HEK293 (cell line): Measurements from ENCODE around the gene MGME1.
A peak's percentile ranks its signal among the peaks of the same experiment; 100 is the strongest.

Experiments
- CTCF ChIA-PET: fragments of 350-600 bp; formaldehyde crosslinking; extraction: SDS; loops from one replicate; lab custom pipeline; 2021; ENCODE audit warnings: antibody characterized with exemption; lab: Yijun Ruan, JAX
- POLR2A ChIA-PET: fragments of 300-600 bp; formaldehyde crosslinking; extraction: SDS; loops from one replicate; lab custom pipeline; 2020; ENCODE audit warnings: antibody characterized with exemption, inconsistent platforms; lab: Yijun Ruan, JAX
- H3K27ac ChIP-seq: fragments of 200-500 bp; sonication (Bioruptor generic); 2 replicates; pipeline ENCODE4 v1.5.1; 2014; ENCODE audit warnings: low read depth, low read length, control low read depth, inconsistent platforms; ENCODE audit errors: extremely low read depth
- H3K36me3 ChIP-seq, 2 experiments: fragments of 200-500 bp in 1 of 2; sonication (Bioruptor generic) in 1 of 2; 1 replicate in 1 of 2; 2 replicates in 1 of 2; pipeline ENCODE4 v1.5.1; 2014 to 2017; ENCODE audit warnings: inconsistent platforms in 2 of 2, low read length in 2 of 2; ENCODE audit not compliant: control insufficient read depth in 2 of 2, insufficient read depth in 1 of 2
- H3K4me1 ChIP-seq: fragments of 200-500 bp; sonication (Bioruptor generic); 2 replicates; pipeline ENCODE4 v1.5.1; 2014; ENCODE audit warnings: mild to moderate bottlenecking, low read length, inconsistent platforms; ENCODE audit not compliant: control insufficient read depth, insufficient read depth
- H3K4me3 ChIP-seq: 2 replicates; pipeline ENCODE4 v1.5.1; 2011; ENCODE audit warnings: low read depth, mild to moderate bottlenecking, control low read depth, low read length, moderate library complexity
- H3K9me3 ChIP-seq: fragments of 200-500 bp; sonication (Bioruptor generic); 2 replicates; pipeline ENCODE4 v1.5.1; 2014; ENCODE audit warnings: low read depth, low read length, inconsistent platforms; ENCODE audit not compliant: control insufficient read depth, insufficient read depth
- BCL6B ChIP-seq: fragments of 450-650 bp; formaldehyde crosslinking; IDR thresholded peaks from 2 replicates; pipeline ENCODE4 v1.5.1; 2017; ENCODE audit warnings: missing biosample characterization, missing genetic modification characterization
- GLIS1 ChIP-seq: fragments of 450-650 bp; formaldehyde crosslinking; IDR thresholded peaks from 2 replicates; pipeline ENCODE4 v1.5.1; 2016; ENCODE audit warnings: missing biosample characterization, missing genetic modification characterization
- KLF16 ChIP-seq: fragments of 450-650 bp; formaldehyde crosslinking; IDR thresholded peaks from 2 replicates; pipeline ENCODE4 v1.5.1; 2017; ENCODE audit warnings: missing biosample characterization, missing genetic modification characterization
- PRDM1 ChIP-seq: fragments of 450-650 bp; formaldehyde crosslinking; IDR thresholded peaks from 2 replicates; pipeline ENCODE4; 2016; ENCODE audit warnings: missing biosample characterization, missing genetic modification characterization
- ZBTB1 ChIP-seq: fragments of 450-650 bp; formaldehyde crosslinking; IDR thresholded peaks from 2 replicates; pipeline ENCODE4 v1.5.1; 2016; ENCODE audit warnings: missing biosample characterization, missing genetic modification characterization
- ZNF221 ChIP-seq: fragments of 450-650 bp; formaldehyde crosslinking; IDR thresholded peaks from 2 replicates; pipeline ENCODE4 v1.5.1; 2017; ENCODE audit warnings: missing biosample characterization, missing genetic modification characterization, borderline replicate concordance
- ZNF366 ChIP-seq: fragments of 450-650 bp; formaldehyde crosslinking; conservative IDR thresholded peaks from 2 replicates; pipeline ENCODE4 v1.5.1; 2016; ENCODE audit warnings: missing biosample characterization, missing genetic modification characterization
- ZNF394 ChIP-seq: fragments of 450-650 bp; formaldehyde crosslinking; IDR thresholded peaks from 2 replicates; pipeline ENCODE4 v1.5.1; 2016; ENCODE audit warnings: missing biosample characterization, missing genetic modification characterization, mild to moderate bottlenecking, moderate library complexity, borderline replicate concordance
- ZNF416 ChIP-seq: fragments of 450-650 bp; formaldehyde crosslinking; IDR thresholded peaks from 2 replicates; pipeline ENCODE4 v1.5.1; 2016; ENCODE audit warnings: missing biosample characterization, missing genetic modification characterization
- ZNF48 ChIP-seq: fragments of 450-650 bp; formaldehyde crosslinking; IDR thresholded peaks from 2 replicates; pipeline ENCODE4 v1.5.1; 2016; ENCODE audit warnings: missing biosample characterization, missing genetic modification characterization
- ZNF571 ChIP-seq: fragments of 450-650 bp; formaldehyde crosslinking; IDR thresholded peaks from 2 replicates; pipeline ENCODE4 v1.5.0; 2017; ENCODE audit warnings: missing biosample characterization, missing genetic modification characterization
- ZNF768 ChIP-seq: fragments of 450-650 bp; formaldehyde crosslinking; IDR thresholded peaks from 2 replicates; pipeline ENCODE4 v1.5.1; 2018; ENCODE audit warnings: missing biosample characterization, mild to moderate bottlenecking, missing genetic modification characterization
- TF ChIP-seq, protein P1 (sequence below): IDR thresholded peaks from 2 replicates; pipeline ENCODE4 v1.6.1; 2011; ENCODE audit warnings: mild to moderate bottlenecking, low read depth, low read length, borderline replicate concordance
- TF ChIP-seq, protein P2 (sequence below): fragments of 450-650 bp; formaldehyde crosslinking; IDR thresholded peaks from 2 replicates; pipeline ENCODE4 v1.5.1; 2016; ENCODE audit warnings: missing biosample characterization, missing genetic modification characterization

MGME1 gene

GRCh38 chr20:18031888-18032509 lies 63.2 kb downstream of the MGME1 start:
- no peaks in the 10 kb centered on the region for H3K4me1 ChIP-seq
- CTCF ChIA-PET, result interaction anchor here (0.6 to 0.9 kb wide), 3 partner anchors 236 to 351 kb away, joined by 3 read pairs; no protein-coding TSS in a partner anchor
- no peak overlapping the region for H3K4me3 ChIP-seq
- no peak overlapping the region for H3K27ac ChIP-seq
- TF ChIP-seq, protein P1, sequence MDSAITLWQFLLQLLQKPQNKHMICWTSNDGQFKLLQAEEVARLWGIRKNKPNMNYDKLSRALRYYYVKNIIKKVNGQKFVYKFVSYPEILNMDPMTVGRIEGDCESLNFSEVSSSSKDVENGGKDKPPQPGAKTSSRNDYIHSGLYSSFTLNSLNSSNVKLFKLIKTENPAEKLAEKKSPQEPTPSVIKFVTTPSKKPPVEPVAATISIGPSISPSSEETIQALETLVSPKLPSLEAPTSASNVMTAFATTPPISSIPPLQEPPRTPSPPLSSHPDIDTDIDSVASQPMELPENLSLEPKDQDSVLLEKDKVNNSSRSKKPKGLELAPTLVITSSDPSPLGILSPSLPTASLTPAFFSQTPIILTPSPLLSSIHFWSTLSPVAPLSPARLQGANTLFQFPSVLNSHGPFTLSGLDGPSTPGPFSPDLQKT, result no peak
- peak; percentile 91 for TF ChIP-seq ZNF366 (tag by site-specific recombination)
- TF ChIP-seq PRDM1 (tag by site-specific recombination), result peak; percentile 48; the same call in 1 of the 2 replicates
- POLR2A ChIA-PET, result no interaction called here
- no peaks in the 10 kb centered on the region for H3K9me3 ChIP-seq
- no peaks in the 10 kb centered on the region for H3K36me3 ChIP-seq

DNA sequence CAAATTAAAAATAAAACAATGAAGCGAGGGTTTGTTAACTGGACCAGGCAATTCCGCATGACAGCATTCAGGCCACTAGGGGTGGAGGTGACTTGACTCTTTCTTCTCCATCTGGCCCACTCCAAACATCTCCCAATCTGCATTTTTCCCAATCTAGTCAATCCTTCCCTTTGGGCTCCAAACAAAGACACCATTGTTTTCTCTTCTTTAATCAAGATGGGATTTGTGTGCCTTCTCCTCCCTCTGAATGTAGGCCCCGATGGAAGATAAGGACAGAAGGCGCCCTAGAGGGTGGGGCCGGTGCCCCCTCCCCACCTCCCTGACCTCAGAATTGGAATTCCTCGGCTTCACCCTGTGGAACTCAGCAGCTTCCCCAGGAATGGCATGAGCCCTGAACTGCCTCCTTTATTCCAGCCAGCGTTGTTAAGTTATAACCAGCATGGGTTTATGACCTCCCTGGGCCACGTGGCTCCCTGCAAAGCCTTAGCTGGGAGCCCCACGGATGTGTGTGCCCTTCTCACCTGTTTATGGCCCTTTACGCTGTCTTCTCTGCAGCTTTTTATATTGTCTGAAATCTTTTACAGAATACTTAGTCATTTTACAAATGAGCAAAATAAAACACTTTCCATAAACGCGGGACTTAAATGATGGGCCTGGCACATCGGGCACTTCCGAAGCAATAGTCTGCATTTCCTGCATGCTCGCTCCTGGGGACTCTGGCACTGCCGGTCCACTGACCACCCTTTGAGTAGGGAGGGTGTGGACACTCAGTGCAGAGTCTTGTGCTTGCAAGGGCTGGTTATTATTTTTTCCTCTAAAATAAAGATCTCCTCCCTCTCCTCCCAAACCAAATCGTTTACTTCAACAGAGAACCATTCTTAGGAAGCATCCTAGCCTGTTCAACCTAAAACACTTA lies 64.4 kb downstream of the MGME1 start:
- ChIA-PET POLR2A (no interaction called here), CTCF (interaction anchor here (0.7 to 0.9 kb wide), 2 partner anchors 37 to 243 kb away, joined by 3 read pairs; no protein-coding TSS in a partner anchor)
- Histone ChIP-seq H3K4me3 (no peak overlapping the region), H3K36me3 (no peaks in the 10 kb centered on the region), H3K4me1 (no peaks in the 10 kb centered on the region), H3K9me3 (no peaks in the 10 kb centered on the region)
- no peak for TF ChIP-seq ZNF48 (tag by site-specific recombination)
- TF ChIP-seq, protein P2, sequence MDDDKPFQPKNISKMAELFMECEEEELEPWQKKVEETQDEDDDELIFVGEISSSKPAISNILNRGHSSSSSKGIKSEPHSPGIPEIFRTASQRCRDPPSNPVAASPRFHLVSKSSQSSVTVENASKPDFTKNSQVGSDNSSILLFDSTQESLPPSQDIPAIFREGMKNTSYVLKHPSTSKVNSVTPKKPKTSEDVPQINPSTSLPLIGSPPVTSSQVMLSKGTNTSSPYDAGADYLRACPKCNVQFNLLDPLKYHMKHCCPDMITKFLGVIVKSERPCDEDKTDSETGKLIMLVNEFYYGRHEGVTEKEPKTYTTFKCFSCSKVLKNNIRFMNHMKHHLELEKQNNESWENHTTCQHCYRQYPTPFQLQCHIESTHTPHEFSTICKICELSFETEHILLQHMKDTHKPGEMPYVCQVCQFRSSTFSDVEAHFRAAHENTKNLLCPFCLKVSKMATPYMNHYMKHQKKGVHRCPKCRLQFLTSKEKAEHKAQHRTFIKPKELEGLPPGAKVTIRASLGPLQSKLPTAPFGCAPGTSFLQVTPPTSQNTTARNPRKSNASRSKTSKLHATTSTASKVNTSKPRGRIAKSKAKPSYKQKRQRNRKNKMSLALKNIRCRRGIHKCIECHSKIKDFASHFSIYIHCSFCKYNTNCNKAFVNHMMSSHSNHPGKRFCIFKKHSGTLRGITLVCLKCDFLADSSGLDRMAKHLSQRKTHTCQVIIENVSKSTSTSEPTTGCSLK (tag by site-specific recombination), result no peak
- TF ChIP-seq GLIS1 (tag by site-specific recombination), result no peak
- TF ChIP-seq ZNF571 (tag by site-specific recombination), result no peak
- TF ChIP-seq, all 188 proteins: peak for 0
- H3K27ac ChIP-seq, result no peak overlapping the region

DNA sequence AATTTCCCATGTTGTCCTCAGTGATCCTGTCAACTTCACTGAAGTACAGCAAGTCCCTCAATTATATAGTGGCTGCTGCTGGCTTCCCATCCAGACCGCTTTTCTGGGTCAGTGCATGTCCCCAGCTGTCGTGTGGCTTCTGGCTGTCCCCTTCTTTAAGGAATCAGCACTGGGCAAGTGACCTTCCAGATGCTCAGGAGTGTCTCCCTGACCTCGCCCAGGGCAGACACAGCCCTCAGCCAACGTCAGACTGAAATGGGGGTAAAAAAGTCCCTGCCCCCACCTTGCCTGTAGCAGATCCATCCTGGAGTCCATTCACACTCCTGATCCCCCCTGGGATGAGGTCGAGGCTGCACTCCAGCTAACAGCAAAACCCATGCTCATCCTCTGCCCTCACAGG lies 65.2 kb downstream of the MGME1 start:
- CTCF ChIA-PET, result interaction anchor here (0.7 kb wide), 1 partner anchor 38 kb away, joined by 3 read pairs; no protein-coding TSS in a partner anchor
- Histone ChIP-seq H3K36me3 (no peaks in the 10 kb centered on the region), H3K27ac (no peak overlapping the region), H3K4me3 (no peak overlapping the region), H3K9me3 (no peaks in the 10 kb centered on the region), H3K4me1 (no peaks in the 10 kb centered on the region)
- POLR2A ChIA-PET, result interaction anchor here (1.2 kb wide), 1 partner anchor 254 kb away, joined by 3 read pairs; the partner anchor contains the start of gene ZNF133
- TF ChIP-seq KLF16 (no peak), PRDM1 (tag by site-specific recombination) (no peak), BCL6B (no peak), ZNF768 (tag by site-specific recombination) (no peak), ZNF416 (tag by site-specific recombination) (no peak), ZNF394 (no peak), ZBTB1 (tag by site-specific recombination) (no peak), ZNF221 (no peak)
